HL-60/S4 treated with phorbol 12-myristate 13-acetate at 8.2 ng/mL for 4 days and 3 days (cell line): ENCODE results near the gene MPHOSPH6.
"Not testable (repeated sequence)": the region's sequence is repeated elsewhere in the genome, so short reads cannot be mapped to it uniquely, and the experiment has no call there.

Source experiments
- in situ Hi-C: fragments of 300-500 bp; cut with MboI; formaldehyde crosslinking; loops from 2 replicates; pipeline ENCODE4 v1.15.0; 2022; ENCODE audit warnings: low sequenced_read_pairs

MPHOSPH6 gene

GRCh38 chr16:82124651-82125050 is 45.4 kb downstream of the MPHOSPH6 start:
- in situ Hi-C loops: no loop called here

GRCh38 chr16:82119405-82119804 is 50.6 kb downstream of the MPHOSPH6 start:
- in situ Hi-C loops: no loop called here

- in situ Hi-C loops: no loop called here
Observed at GRCh38 chr16:82118749-82119148, 51.3 kb downstream of the MPHOSPH6 start.

- in situ Hi-C loops: no loop called here
Observed at GRCh38 chr16:82116535-82116934, 53.5 kb downstream of the MPHOSPH6 start.

GRCh38 chr16:82113741-82114140 is 56.3 kb downstream of the MPHOSPH6 start:
- in situ Hi-C loops: no loop called here

GRCh38 chr16:82111944-82112343 is 58.1 kb downstream of the MPHOSPH6 start:
- in situ Hi-C loops: no loop called here

- in situ Hi-C loops: not testable (repeated sequence)
Observed at GRCh38 chr16:82109266-82109665, 60.8 kb downstream of the MPHOSPH6 start.

- in situ Hi-C loops: no loop called here
Observed at GRCh38 chr16:82108774-82109173, 61.2 kb downstream of the MPHOSPH6 start.

- in situ Hi-C loops: no loop called here
Observed at GRCh38 chr16:82108100-82108499, 61.9 kb downstream of the MPHOSPH6 start.

GRCh38 chr16:82105107-82105506 is 64.9 kb downstream of the MPHOSPH6 start:
- in situ Hi-C loops: no loop called here
